HG03095 (cell line): ENCODE results near the gene C15orf61.

Experiments
- ATAC-seq: cut with Tn5 transposase; IDR thresholded peaks from one replicate; pipeline ENCODE4 v1.9.1; 2021; ENCODE audit warnings: moderate library complexity; ENCODE audit not compliant: unreplicated experiment

The C15orf61 gene

GRCh38 chr15:67512933-67513714, 7.8 kb upstream of the C15orf61 start:
- no peak for ATAC-seq

DNA sequence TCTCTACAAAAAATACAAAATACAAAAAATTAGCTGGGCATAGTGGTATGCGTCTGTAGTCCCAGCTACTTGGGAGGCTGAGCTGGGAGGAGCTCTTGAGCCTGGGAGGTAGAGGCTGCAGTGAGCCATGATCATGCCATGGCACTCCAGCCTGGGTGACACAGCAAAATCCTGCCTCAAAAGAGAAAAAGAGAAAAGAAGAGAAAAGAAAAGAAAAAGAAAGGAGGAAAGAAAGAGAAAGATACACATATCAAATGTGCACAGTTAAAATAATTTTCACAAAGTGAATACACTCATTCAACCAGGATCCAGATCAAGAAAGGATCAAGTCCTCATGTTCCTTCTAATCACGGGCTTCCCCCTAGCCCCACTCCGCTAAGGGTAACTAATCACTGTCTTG, 5.8 kb upstream of the C15orf61 start:
- ATAC-seq, result no peak

DNA sequence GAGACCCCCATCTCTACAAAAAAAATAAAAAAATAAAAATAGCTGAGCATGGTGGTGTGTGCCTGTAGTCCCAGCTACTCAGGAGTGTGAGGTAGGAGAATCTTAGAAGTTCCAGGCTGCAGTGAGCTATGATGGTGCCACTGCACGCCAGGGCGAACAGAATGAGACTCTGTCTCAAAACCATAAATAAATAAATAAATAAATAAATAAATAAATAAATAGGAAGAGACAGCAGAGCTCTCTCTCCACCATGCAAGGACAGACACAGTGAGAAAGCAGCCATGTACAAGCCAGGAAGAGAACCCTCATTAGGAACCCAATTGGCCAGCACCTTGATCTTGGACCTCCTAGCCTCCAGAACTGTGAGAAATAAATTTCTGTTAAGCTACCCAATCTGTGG, 5.4 kb upstream of the C15orf61 start:
- no peak for ATAC-seq

- no peak for ATAC-seq
Measured at GRCh38 chr15:67520321-67521028, 456 bp upstream of the C15orf61 start.

GRCh38 chr15:67521783-67522568, 1.0 kb downstream of the C15orf61 start:
- ATAC-seq, result peak; percentile 25

DNA sequence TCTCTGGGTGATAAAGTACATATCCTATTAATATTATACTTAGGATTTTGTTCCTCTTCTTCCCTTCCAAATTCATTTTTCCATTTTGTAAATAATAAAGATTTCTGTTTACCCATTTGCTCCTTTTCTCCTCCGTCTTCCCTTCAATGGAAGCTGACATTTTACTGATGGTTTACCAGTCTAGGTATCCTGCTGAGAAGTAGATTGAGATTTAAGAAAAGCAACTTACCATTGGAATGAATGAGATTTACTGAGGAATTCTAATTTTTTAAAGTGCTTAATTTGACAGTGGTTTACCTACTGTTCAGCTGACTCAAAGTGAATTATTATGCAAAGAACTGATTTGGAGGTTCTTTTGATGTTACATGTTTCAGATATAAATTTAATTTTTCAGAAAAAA, 2.4 kb downstream of the C15orf61 start:
- no peak for ATAC-seq

- ATAC-seq, result no peak
Measured at GRCh38 chr15:67524235-67524634, 3.3 kb downstream of the C15orf61 start.

- no peak for ATAC-seq
Measured at GRCh38 chr15:67528513-67528912, 7.6 kb downstream of the C15orf61 start.

DNA sequence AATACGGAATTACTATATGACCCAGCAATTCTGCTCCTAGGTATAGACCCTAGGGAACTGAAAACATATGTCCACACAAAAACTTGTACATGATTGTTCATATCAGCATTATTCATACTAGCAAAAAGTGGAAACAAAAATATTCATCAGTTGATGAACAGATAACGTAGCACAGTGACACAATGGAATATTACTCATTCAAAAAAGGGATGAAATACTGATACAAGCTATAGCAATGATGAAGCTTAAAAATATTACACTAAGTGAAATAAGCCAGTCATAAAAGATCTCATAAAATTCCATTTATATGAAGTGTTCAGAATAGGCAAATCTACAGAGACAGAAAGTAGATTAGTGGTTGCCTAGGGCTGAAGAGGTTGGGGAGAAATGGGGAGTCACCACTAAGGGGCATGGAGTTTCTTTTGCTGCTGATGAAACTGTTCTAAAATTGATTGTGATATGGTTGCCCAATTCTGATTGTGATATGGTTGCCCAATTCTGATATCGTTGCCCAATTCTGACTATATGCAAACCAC, 10.5 kb downstream of the C15orf61 start:
- ATAC-seq, result no peak

DNA sequence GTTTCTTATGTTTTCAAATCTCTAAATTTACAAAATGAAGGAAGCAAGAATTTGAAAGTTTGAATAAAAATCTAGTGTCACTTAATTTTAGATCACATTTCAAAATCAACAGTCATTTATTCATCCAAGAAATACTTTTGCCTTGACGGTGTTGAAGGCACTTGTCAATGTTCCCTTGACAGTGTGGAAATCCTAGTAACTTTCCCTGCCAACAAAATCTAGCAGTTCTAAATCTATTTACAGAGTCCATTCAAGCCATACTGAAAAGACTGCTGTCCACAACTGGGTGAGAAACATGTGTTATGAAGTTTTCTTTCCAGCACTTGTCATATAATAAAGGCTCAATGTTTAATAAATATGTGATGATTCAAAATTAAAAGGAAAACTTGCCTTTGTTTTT, 12.9 kb downstream of the C15orf61 start:
- no peak for ATAC-seq

- no peak for ATAC-seq
Measured at GRCh38 chr15:67534360-67534759, 13.4 kb downstream of the C15orf61 start.

DNA sequence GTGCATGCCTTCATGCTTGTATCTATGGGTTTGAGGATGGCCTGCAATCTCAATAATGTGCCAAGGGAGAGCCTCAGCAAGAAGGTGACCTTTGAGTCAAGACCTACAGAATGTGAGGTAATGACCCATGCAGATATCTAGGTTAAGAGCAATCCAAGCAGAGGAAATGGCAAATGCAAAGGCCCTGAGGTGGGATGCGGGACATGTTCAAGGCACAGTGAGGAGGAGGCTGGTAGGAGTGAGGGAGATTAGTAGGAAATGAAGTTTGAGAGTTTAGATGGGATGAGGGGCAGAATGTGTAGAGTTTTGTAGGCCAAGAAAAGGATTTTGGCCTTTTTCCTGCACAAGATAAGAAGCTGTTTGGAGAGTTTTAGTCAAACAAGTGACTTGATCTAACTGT, 16.8 kb downstream of the C15orf61 start:
- ATAC-seq, result no peak

GRCh38 chr15:67542420-67543347, 21.8 kb downstream of the C15orf61 start, which contains the start of gene MAP2K5:
Gene MAP2K5, plus strand, starts transcription at chr15:67542703. Its CDS starts 633 bp downstream, at chr15:67543336.
- ATAC-seq, result no peak

DNA sequence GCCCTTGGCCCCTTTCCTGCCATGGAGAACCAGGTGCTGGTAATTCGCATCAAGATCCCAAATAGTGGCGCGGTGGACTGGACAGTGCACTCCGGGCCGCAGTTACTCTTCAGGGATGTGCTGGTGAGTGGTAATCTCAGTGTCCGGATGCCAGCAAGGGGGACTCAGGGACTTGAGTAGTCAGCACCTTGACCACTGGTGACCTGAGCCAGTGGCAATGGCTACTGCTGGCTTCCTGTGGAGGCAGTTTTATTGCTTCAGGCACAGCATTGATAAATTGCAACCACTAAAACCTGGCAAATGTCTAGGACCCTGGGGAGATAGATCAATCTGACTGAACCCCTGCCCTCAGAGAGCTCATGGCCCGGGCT, 22.4 kb downstream of the C15orf61 start:
- ATAC-seq, result no peak

- ATAC-seq, result no peak
Measured at GRCh38 chr15:67544475-67544874, 23.5 kb downstream of the C15orf61 start.

- ATAC-seq, result no peak
Measured at GRCh38 chr15:67545864-67546263, 24.9 kb downstream of the C15orf61 start.

GRCh38 chr15:67547064-67547463, 26.1 kb downstream of the C15orf61 start:
- ATAC-seq, result no peak

DNA sequence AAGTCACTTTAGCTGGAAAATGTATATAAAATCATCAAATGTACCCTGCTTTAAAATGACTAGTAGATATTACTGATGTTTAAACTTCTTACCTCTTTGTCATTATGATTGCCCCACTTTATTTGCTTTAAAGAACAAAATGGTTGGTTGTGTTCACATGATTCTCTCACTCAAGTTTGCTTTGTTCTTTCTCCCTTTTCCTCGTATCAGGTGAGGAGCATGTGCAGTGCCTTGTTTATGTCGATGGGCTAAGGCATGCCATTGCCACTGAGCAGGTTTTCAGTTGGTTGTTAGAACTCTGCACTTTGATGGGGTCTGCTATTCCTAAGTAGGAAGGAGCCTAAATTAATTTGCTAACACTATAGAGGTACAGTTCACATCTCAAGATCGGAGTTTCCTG, 26.9 kb downstream of the C15orf61 start:
- no peak for ATAC-seq

DNA sequence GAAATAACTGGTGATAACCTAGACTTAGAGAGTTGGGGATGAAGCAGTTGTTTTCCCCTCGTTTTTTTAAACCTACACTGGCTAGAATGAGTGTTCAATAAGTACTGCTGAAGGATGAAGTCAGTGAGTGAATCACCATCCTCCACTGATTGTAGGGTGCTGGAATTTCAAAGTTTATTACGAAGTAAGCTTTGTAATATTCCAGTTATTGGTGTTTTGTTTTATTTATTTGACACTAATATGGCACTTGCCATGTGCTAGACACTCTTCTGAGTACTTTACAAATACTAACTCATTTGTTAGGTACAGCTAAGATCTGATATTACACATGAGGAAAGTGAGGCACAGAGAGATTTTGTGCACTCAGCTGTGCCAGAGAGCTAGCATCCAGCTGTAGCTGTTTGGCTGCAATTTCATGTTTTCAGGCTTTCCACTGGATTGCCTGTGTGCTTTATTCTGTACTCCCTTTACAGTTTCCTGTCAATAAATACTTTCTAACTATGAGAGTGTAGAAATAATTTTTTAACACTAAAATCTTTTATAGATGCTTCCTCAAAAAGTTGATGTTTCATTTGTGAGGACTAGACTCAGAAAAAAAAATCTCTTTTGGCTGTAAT, 27.4 kb downstream of the C15orf61 start:
- no peak for ATAC-seq
